Large intestine (tissue), 1 donor: Measurements from ENCODE around the gene NPIPB2. TPM values are rescaled to one million over a fixed set of nuclear protein-coding genes. Genes with fewer than 3 reads are reported as not detected.

Experiments
- polyA plus RNA-seq: library from polyadenylated mRNA; unstranded; fragments of 120-200 nt; gene quantifications from one replicate; pipeline ENCODE4 v1.2.1, GENCODE V29; 2013

The NPIPB2 gene
- polyA plus RNA-seq, 1 donor = 26.0 TPM

Other genes with a start within 250 kb of the NPIPB2 start
- gene TXNDC11, start 199.2 kb downstream of the NPIPB2 start, polyA plus RNA-seq = 42.5 TPM
- gene ZC3H7A, start 144.8 kb downstream of the NPIPB2 start, polyA plus RNA-seq = 50.4 TPM
- gene RSL1D1, start 90.5 kb downstream of the NPIPB2 start, polyA plus RNA-seq = 251 TPM
- 78.7 TPM for gene GSPT1, start 26.1 kb downstream of the NPIPB2 start, polyA plus RNA-seq
- gene TNFRSF17, start 23.2 kb upstream of the NPIPB2 start, polyA plus RNA-seq = not detected
- 4.0 TPM for gene SNX29, start 34.7 kb upstream of the NPIPB2 start, polyA plus RNA-seq